ENCODE results near the gene COQ2.

The COQ2 gene

DNA sequence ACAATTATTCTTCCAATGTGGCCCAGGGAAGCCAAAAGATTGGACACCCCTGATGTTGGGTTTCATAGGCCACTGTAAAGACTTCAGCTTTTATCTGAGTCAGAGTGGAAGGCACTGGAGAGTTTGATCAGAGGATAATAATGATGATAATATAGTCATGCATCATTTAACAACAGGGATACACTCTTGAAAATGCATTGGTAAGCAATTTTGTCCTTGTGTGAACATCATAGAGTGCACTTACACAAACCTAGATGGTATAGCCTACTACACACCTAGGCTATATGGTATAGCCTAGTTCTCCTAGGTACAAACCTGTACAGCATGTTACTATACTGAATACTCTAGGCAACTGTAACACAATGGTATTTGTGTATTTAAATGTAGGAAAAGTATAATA is 70.5 kb downstream of the COQ2 start:
- no peak for DNase-seq

Data from CD4-positive, alpha-beta T cell treated with Interleukin-4 for 1 hour (primary cell).